Activated effector memory CD4-positive, alpha-beta T cell treated with anti-CD3 and anti-CD28 coated beads, Interleukin-2, amount 50 U/mL, for 16 hours (primary cell): ENCODE measurements around the gene GAL3ST2.
"Not testable (repeated sequence)": the region's sequence is repeated elsewhere in the genome, so short reads cannot be mapped to it uniquely, and the experiment has no call there.

Experiments used
- DNase-seq: peaks from one replicate; pipeline ENCODE4 v3.0.0-alpha.2; 2020

GAL3ST2 gene

DNA sequence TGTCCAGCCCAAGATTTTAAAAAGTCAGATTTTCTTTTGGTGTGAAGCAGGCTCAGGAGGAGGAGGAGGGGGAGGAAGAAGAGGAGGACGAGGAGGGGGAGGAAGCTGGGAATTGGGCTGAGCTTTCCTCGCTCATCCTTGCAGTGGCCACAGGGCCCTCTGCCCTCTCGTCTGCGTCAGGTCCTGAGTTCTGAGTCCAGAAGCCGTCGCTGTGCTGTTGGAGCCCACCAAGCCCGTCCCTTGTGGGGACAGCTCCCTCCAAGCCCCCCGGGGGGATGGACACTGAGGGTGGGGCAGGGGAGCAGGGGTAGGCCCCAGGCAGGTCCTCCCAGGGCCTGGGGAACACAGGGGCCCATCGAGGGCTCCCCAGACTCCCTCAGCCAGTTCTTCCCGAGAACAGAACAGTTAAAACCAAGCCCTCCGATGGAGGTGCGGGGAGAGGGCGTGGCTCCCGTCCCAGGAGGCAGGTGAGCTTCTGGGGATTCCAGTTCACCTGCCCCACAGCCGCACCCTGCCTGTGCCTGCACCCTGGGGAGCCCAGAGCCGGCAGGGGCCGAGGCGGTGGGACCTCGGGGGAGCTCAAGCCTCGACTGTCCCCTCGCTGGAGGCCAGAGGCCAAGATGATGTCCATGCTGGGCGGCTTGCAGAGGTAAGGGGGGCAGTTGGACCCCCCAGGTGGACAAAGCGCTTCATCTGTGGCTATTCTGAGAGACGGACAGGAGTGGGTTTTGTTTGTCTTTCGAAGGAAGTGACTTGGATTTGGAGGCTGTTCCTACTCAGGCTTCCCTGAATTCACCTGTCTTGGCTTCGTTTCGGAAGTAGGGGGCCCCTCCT is at the start of gene GAL3ST2:
Gene GAL3ST2 (plus strand): TSS at position 487 of the 834 bp plus-strand sequence. CDS start 134 bp downstream, at position 621.
- DNase-seq = peak; percentile 50

DNA sequence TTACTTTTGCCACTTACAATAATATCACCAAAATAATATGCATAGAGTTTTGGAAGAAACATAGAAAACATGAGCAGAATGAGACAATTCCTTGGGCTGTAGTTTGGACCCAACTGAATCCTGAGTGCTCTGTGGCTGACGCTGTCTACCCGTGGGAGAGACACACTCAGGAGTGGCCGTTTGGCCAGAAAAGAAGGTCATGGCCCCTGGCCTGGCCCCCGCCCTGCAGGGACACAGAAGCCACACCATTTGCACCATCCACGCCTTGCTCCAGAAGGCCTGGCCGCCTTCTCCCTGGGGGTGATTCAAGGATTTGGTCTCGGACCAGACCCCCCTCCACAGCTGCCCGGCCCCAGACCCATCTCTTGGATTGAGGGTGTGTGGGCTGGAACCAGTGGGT is 48.6 kb upstream of the GAL3ST2 start:
- no peak for DNase-seq

DNA sequence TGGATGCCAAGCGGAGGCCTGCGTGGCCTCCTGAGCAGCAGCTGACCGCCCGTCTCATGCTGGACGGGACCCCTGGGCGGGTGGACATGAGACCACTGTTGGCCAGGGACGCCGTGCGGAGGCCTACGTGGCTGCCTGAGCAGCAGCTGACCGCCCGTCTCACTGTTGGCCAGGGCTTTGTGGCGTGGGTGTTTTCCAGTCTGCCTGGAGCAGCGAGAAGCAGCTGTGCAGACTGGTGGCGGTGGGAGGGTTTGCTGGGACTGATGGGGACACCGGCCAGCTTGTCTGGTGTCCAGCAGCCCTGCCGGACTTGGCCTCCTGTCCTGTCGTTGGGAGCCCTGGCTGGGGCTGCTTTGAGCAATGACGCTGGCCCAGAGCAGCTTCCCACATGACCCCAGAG is 48.0 kb upstream of the GAL3ST2 start:
- DNase-seq = no peak

DNA sequence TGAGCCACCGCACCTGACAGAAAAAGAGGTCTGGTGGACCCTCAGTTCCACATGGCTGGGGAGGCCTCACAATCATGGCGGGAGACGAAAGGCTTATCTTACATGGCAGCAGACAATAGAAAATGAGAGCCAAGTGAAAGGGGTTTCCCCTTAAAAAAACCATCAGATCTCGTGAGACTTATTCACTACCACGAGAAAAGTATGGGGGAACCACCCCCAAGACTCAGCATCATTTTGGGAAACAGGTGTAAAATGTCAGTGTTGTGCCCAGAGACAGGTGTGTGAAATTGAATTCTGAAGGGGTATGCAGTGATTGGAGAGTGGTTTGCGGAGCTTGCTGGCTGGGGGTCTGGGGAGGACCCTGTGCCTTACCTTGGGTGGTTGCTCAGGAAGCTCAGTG is 46.8 kb upstream of the GAL3ST2 start:
- no peak for DNase-seq

DNA sequence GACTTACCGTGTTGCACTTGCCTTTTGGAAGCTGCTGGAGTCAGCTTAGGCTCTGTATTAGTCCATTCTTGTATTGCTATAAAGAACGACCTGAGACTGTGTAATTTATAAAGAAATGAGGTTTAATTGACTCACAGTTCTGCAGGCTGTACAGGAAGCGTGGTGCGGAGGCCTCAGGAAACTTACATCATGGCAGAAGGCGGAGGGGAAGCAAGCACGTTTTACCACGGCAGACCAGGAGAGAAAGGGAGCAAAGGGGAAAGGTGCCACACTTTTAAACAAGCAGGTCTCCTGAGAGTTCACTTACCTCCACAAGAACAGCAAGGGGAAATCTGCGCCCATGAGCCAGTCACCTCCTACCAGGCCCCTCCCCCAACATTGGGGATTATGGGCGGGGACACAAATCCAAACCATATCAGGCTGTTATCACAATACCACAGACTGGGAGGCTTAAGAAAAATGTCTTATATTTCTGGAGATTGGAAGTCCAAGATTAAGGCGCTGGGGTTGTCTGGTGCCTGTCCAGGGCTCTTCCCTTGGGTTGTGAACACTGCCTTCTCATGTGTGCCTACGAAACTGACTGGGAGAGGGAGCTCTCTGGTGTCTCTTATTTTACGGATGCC is 45.8 kb upstream of the GAL3ST2 start:
- DNase-seq = no peak

DNA sequence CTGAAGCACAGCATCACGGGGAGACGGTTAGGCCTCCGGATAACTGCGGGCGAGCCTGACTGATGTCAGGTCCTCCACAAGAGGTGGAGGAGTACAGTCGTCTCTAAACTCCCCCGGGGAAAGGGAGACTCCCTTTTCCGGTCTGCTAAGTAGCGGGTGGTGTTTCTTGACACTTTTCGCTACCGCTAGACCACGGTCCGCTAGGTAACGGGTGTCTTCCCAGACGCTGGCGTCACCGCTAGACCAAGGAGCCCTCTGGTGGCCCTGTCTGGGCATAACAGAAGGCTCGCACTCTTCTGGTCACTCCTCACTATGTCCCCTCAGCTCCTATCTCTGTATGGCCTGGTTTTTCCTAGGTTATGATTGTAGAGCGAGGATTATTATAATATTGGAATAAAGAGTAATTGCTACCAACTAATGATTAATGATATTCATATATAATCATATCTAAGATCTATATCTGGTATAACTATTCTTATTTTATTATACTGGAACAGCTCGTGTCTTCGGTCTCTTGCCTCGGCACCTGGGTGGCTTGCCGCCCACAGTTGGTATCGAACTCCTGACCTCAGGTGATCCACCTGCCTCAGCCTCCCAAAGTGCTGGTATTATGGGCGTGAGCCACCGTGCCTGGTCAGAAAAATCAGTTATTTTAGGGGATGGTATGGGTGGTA is 44.0 kb upstream of the GAL3ST2 start:
- peak; percentile 87 for DNase-seq

DNA sequence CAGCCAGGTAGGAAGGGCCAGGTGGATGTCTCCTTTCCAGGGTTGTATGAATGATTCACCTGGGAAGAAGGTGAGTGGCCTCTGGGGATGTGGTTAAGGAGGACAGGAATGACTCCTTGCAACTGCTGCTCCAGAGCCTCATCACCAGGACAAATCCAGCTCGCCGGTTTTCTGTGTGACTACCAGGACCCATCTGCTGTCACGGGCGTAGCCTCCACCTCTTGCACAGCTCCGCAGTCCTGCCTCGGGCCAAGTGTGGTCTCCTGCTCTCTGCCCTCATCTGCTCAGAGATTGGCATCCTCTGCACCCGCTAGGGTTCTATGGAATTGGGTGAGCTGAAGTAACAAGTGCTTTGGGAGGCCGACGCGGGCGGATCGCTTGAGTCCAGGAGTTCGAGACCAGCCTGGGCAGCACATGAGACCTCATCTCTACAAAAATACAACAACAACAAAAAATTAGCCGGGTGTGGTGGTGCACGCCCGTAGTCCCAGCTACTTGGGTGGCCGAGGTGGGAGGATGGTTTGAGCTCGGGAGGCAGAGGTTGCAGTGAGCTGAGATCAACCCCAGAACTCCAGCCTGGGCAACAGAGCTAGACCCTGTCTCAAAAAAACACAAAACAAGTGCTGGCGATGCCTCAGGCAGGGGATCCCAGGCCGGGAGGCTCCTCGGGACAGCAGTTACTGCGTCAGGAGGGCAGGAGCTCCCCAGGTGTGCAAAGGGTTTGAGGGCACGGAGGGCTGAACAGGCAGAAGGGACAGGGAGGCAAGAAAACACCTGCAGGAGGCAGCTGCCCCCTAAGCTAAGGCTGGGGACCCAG is 43.0 kb upstream of the GAL3ST2 start:
- no peak for DNase-seq

DNA sequence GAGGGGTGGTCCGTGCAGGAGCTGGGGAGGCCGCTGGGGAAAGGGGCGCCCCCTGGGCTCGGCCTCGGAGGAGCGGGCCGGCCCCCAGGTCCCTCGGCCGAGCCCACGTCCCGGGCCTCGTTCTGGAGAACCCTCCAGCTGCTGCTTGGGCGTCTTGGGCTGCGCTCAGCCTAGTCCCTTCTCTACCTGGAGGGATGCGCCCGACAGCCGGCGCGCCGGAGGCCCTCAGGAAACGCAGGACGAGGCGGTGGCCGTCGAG is 42.5 kb upstream of the GAL3ST2 start:
- DNase-seq = no peak

DNA sequence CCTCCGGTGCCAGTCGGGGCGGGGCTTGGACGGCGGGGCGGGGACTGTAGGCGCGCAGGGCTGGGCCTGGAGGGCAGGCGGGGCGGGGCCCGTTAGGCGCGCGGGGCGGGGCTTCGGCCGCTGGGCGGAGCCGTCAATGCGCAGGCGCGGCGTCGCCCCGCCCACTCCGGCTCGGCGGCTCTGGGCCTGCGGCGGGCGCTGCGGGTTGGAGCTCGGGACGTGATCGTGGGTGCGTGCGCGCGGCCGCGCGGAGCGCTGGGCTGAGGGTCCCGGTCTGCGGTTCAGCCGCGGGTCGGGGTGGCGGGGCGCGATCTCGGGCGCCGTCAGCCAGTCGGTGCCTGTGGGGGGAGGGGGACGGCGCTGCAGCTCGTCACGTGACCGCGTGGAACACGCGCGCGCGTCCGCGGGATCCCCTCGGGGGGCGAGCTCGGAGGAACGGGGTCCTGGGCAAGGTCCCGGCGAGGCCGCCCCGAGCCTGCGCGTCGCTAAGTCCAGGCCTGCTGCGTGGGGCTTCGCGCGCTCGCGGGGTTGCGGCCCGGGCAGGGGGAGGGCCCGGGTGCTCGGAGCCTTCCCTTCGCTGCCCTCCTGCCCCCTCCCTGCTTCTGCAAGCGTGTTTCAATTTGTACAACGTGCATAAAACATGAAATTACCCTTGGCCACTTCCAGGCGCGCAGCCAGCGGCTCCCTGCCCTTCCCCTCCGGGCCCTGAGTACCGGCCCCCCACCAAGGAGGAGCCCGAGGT is 42.0 kb upstream of the GAL3ST2 start, which contains the start of gene D2HGDH:
Gene D2HGDH (plus strand): TSS at position 164 of the 742 bp plus-strand sequence. CDS start 595 bp downstream, outside the sequence.
- peak; percentile 97 for DNase-seq

DNA sequence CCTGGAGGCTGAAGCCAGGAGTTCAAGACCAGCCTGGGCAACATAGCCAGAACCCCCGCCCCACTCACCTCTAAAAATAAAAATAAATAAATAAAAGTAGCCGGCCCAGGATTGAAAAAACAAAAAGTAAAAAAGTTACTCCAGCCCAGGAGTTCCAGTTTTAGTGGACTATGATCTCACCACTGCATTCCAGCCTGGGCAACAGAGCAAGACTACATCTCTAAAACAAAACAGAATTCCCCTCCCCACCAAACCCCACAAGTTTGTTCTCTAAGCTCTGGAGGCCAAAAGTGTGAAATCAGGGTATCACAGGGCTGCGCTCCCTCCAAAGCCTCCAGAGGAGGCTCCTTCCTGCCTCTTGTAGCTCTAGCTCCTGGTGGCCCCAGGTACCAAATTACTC is 40.5 kb upstream of the GAL3ST2 start:
- no peak for DNase-seq

DNA sequence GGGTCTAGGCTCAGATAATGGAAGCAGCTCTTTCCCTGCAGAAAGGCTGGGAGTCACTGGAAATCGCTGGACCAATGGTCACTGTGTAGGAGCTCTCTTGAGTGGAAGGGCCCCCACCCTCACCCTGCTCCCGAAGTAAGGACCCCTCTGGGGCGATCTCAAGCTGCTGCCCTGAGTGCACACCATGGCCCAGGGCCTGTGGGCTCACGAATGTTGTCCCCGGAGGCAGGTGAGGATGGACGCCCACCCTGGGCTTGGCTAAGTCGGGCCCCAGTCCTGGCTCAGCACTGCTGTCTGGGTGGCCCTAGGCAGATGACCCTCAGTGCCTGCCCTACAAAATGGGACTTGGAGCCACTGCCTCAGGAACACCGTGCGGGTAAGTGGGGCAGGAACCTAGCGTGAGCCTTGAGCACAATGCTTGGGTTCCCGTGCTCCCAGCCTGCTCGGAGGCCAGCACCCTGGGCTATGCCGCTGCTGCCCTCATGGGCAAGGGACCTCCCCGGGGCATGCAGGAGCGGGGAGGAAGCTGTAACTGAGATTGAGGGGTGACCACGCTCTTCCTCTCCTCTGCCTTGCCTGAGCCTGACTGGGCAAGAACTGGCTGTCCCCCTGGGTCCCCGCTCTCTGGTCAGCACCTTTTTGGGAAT is 38.5 kb upstream of the GAL3ST2 start:
- DNase-seq = no peak

DNA sequence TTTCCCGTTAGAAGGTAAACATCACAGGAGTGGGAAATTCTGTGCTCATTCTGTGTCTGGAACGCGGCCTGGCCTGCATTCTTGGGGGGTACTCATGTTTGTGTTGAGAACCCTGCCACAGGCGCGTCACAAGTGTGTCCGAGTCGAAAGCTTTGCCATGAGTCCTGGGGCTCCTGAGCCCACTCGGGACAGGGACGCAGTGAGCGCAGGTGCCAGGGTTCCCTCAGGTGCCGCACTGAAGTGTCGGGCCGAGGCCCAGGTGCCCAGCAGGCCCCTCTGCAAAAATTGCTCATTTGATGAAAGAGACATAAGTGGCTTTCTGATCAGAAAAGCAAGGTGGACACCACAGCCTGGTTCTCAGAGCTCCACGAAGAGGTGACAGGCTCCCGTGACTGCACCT is 37.4 kb upstream of the GAL3ST2 start:
- DNase-seq = no peak

DNA sequence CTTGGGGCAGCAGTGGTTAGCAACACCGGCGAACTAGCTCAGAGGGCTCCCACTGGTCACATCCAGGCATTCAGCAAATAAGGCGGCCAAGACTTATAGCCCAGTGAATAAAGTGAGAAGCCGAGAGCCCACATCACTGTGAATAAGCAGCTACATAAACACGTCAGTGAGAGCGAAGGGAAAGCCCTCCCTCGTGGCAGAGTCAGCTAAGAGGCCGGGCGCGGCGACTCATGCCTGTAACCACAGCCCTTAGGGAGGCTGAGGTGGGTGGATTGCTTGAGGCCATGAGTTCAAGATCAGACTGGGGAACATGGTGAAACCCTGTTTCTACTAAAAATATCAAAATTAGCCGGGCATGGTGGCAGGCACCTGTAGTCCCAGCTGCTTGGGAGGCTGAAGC is 37.0 kb upstream of the GAL3ST2 start:
- peak; percentile 85 for DNase-seq

DNA sequence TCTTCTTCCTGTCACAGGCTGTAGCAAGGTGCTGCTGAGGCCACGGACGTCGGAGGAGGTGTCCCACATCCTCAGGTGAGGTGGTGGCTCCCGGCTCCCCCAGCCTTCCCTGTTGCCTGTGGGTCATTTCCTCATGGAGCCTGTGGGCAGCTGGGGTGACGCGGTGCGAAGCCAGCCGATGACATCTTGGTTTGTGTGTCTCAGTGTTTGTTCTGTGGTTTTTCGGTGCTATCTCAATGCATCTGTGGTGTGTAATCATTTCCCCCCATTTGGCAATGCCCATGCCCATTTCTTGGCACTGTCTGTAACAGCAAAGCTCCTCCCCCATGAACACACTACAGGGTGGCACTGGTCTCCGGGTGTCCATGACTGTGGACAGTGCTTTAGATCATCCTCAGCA is 35.6 kb upstream of the GAL3ST2 start:
- DNase-seq = peak; percentile 75

DNA sequence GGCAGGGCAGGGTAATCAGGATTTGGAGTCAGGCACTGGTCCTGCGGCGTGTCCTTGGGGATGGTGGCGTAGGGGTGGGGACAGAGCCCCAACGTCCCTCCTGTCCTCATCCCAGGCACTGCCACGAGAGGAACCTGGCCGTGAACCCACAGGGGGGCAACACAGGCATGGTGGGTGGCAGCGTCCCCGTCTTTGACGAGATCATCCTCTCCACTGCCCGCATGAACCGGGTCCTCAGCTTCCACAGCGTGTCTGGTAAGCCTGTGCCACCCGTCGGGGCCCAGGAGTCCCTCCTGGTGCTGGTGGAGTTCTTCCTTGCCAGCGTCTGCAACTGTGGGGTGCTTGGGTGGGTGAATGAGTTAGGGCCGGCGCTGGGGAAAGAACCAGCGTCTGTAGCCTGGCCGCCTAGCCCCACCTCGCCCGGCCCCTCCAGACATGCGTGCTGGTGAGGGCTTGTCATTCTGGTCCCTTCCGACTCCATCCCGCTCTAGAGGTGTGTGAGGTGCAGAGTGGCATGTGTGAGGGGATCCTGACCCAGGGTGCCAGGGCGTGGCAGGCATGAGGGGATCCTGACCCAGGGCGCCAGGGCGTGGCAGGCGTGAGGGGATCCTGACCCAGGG is 34.2 kb upstream of the GAL3ST2 start:
- DNase-seq = no peak

DNA sequence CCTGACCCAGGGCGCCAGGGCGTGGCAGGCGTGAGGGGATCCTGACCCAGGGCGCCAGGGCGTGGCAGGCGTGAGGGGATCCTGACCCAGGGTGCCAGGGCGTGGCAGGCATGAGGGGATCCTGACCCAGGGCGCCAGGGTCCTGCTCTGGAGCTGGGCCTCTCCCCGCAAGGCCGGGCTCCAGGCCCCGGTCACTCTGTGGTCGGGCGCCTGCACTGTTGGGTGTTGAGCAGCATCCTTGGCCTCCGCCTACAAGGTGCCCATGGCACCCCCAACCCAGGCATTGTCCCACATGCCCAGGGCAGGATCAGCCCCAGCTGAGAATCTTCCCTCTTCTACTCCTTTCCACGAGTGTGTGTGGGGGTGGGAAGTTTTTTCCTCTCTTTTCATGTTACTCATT is 33.6 kb upstream of the GAL3ST2 start:
- DNase-seq = not testable (repeated sequence)

DNA sequence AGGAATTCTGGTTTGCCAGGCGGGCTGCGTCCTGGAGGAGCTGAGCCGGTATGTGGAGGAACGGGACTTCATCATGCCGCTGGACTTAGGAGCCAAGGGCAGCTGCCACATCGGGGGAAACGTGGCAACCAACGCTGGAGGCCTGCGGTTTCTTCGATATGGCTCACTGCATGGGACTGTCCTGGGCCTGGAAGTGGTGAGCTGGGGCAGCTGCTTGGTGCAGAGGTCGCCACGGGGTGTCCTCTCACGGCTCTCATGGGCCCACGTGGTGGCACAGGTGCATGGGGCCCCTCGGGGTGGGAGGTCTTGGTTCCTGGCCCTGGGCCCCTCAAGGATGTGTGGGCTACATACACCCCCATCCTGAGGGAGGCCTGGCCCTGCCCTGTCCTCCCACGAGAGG is 33.0 kb upstream of the GAL3ST2 start:
- DNase-seq = no peak

DNA sequence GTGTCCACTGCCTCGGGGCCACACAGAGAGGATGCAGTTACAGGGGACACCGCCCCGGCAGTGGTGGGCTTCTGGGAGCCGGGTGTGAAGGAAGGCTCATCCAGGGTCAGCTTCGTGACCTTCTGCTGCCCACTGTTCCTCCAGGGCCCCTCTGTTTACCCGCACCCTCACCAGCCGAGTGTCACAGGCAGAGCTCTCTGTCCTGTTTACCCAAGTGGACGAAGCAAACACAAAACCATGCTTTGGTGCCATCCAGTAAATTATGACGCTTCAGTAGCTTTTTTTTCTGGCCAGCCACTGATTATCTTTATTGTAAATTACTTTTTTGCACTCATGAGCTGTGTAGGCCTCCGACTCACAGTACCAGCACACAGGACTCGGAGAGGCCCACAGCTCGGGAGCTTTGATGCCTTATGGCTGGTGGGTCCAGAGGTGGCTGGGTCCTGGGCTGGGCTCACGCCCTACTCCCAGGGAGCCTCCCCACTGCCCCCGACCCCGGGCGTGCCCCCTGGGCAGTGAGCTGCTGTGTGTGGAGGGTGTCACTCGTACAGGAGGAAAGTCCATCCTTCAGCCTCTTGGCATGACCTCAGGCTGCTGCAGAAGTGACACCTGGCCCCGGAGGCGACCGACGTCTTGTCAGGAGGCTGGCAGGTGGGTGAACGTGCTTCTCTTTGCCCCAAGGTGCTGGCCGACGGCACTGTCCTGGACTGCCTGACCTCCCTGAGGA is 32.4 kb upstream of the GAL3ST2 start:
- DNase-seq = no peak

DNA sequence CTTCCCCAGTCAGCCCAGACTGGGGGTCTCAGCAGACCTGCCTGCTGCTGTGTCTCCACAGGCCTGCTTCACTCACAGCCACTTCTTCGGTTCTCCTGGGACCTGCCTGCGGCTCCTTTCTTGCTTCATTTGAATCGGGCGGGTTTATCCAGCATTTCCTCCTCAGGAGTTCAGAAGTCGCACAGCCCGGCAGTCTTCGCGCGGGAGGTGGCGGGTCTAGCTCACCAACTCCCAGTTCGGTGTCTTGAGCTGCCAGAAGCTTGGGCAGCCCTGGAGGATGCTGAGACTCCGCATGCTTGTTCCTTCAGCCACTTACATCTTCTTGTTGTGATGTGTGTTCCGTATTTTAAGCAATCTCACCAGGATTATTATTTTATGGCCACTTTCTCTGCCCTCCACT is 31.3 kb upstream of the GAL3ST2 start:
- no peak for DNase-seq

DNA sequence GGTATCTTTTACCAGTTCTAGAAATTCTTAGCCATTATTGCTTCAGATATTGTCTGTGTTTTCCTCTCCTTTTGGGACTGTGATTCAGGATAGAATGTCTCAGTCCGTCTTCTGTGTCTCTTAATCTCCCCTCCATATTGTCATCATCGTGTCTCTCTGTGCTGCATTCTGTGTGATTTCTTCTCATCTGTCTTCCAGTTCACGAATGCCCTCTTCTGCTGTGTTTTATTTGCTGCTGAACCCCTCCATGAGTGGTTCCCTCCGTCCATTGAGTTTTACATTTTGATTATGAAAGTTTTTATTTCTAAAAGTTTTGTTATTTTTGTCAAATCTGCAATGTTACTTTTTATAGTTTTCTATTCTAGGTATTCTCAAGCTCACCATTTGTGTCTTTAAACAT is 30.5 kb upstream of the GAL3ST2 start:
- DNase-seq = no peak
